HG03159 (cell line): ENCODE measurements around the gene TNNT3.
"Not testable (repeated sequence)": the region's sequence is repeated elsewhere in the genome, so short reads cannot be mapped to it uniquely, and the experiment has no call there.

Experiments used
- ATAC-seq: cut with Tn5 transposase; IDR thresholded peaks from one replicate; pipeline ENCODE4 v1.9.1; 2021; ENCODE audit warnings: mild to moderate bottlenecking, moderate library complexity; ENCODE audit not compliant: unreplicated experiment

Gene TNNT3

DNA sequence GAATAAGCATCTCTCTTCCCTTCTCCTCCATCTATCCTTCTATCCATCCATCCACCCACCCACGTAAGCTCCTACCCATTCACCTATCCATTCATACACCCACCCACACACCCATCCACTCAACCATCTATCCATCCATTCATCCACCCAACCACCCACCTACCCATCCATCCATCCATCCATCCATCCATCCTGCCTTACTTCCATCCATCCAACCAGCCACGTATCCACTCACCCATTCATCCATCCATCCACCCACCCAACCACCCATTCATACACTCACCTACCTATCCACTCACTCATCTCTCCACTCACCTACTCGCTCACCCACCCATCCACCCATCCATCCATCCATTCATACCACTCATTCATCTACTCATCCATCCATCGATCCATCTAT is 13.2 kb downstream of the TNNT3 start:
- ATAC-seq, result no peak

DNA sequence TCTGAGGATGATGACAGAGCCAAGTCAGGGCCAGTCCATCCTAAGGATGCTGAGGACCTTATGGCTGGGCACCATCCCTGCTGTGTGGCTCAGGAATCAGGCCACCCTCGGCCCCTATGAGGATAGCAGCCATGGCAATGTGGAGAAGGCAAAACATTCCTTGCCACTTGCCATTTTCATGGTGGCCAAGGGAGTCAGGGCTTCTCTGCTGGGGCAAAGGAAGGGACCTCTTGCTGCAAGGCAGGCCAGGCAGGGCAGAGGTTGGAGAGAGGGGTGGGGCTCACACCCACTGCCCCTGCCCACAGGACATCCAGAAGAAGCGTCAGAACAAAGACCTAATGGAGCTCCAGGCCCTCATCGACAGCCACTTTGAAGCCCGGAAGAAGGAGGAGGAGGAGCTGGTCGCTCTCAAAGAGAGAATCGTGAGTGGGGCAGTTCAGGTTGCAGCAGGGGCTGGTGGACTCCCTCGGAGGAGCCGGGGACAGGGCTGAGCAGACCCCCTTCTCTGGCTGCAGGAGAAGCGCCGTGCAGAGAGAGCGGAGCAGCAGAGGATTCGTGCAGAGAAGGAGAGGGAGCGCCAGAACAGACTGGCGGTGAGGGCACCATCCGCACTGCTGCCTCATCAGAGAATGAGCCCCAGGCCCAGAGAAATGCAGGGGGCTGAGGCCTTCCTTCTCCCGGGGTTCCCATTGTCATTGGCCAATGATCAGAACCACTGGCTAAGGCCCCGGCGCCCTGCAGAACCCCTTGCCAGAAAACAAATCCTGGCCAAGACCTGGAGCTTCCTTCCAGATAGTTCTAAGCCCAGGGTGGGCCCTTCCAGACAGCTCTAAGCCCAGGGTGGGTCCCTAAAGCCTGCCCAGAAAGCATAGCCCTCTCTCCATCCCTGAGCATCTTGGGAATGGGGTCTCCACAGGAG is 14.2 kb downstream of the TNNT3 start:
- no peak for ATAC-seq

DNA sequence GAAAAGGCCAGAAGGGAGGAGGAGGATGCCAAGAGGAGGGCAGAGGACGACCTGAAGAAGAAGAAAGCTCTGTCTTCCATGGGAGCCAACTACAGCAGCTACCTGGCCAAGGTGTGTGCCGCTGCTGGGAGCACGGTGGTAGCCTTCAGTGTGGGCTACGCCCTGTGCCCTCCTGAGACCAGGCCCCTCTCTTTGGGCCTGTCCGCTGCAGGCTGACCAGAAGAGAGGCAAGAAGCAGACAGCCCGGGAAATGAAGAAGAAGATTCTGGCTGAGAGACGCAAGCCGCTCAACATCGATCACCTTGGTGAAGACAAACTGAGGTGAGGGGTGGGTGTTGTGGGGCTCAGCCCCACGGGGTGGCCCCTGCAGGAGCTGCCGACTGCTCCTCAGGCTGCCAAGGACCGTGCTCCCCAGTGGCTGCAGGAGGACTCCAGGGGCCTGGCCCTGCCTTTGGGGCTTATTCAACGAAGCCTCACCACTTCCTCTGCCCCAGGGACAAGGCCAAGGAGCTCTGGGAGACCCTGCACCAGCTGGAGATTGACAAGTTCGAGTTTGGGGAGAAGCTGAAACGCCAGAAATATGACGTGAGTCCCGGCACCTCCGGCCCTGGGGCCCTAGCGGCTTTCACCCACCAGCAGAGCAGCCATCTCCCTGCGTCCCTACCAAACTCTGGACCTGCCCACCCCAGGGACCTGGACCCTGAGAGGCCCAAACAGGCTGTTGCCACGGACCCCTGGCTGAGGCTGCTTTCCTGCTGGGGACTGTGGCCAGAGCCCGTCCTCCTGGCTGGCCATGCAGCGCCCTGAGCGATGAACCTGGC is 15.0 kb downstream of the TNNT3 start:
- ATAC-seq, result no peak

DNA sequence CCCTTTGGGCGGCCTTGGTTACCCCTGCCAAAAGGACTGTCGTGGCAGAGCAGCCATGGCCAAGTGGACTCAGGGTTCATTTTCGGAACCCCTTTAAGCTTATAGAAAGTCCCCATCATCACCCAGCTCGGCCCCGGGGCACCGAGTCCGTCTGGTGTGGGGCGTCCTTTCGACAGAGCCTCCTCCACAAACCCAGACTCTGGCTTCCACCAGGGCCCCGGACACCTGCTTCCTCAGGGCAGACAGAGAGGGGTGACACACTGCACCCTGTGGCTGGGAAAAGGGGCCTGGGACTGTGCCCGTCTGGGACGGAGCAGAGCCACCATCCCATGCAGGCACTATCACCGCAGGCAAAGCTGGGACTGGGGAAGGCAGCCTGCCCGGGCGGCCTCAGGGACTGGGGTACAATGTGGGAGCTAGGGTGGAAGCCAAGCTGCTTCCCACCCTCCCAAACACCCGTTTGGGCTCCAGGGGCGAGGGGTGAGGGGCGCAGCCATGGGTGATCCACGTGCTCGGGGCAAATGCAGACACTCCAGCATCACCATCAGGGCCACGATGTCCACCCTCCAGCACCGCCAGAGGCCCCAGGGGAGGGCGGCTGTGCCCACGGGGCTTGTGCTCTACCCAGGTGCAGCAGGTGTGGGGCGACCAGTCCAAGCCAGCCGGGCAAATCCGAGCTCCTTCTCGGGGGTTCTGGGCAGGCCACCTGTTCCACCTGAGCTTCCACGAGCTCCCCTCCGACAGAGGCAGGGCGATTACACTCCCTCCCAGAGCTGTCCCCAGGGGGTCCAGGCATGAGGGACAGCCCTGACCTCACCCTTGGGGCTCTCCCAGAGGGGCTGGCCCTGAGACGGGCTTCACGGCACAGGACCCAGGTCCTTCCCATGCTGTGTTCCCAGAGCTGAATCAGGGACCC is 15.9 kb downstream of the TNNT3 start:
- ATAC-seq, result no peak

DNA sequence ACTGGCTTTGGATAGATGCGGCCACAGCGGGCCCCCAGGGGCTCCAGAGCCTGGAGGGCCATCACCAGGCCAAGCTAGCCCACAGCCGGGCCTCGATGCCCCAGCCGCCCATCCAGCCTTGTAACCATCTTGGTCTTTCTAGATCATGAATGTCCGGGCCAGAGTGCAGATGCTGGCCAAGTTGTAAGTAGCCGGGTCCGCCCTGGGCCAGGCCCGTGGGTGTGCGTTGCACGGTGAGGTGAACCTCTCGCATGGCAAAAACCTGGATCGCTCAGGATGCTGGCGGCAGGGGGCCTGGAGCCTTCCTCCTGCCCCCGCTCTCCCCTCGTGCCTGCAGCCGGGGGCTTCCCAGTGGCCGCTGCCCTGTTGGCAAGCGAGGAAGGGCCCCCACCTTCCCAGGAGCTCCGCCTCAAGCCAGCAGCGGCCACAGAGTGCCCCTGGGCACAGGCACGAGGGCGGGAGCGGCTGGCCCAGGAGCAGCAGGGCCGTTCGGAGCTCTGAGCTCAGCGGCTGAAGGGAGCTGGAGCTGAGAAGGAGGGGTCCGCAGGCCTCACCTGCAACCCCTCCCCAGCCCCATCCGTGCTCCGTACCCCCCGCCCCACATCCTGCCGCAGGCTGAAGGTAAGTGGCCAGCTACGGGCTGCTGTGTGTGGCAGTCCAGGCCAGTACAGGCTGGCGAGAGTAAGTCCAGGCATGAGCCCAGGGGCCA is 16.7 kb downstream of the TNNT3 start:
- no peak for ATAC-seq

DNA sequence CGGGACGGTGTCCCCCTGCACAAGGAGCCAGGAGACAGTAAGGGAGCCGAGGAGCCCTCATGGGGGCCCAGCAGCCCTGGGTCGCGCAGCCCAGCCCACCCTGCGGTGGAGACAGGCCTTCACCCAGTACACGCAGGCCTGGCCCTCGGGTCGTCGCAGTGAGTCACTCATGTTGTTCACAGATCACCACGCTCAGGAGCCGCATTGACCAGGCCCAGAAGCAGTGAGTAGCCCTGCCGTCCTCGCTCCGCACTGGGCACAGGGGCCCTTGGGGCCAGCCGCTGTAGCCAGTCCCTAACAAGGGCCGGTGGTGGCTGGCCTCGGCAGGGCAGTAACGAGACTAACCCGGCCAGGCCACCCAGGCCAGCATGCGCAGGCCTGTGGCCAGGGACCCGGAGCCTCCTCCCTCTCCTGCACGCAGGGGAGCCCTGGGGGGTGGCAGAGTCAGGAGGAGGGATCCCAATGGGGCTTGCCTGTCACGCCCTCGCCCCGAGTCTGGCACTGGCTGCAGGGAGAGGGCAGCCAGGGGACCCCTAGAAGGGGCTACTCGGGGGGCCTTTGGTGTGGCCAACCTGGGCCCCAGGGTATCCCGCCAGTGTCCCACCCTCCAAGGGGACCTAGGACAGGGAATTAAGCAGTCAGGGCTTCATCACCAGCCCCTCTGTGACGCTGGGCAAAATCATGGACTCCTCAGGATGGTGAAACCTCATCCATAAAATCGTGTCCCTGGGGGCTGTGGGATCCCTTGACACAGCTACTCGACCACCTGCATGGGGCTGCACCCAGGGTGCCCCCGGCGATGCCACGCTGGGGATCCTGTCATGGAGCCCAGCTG is 17.5 kb downstream of the TNNT3 start:
- ATAC-seq, result no peak

DNA sequence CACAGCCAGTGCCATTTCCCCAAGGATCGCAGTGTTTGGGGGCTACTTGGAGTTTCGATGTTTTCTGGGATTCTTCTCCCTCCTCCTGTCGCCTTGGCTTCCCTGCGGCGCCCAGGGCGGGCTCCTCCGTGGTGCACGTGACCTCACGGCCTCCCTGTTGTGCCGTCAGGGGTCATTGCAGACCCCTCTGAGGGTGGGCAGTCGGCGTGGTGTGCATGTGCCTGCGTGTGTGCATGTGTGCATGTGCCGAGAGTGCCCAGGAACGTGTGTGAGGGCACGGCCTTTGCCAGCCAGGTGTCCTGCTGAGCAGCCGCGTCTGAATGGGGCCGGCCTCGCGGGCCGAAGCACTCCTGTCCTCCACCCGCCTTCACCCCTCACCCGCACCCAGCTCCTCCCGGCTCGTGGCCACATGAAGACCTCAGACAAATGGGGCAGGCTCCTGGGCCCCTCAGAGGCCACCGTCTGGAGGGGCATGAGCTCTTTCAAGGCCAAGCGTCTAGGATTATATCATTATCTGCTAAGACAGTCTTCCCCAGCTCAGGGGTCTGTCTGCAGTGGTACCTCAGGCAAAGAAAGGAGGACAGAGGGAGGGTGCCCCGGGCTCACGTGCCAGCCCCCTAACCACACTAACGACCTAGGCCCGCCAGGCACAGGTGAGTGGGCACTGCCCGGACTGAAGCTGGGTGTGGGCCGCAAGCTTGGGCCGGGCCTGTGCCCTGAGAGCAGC is 18.3 kb downstream of the TNNT3 start:
- ATAC-seq, result no peak

DNA sequence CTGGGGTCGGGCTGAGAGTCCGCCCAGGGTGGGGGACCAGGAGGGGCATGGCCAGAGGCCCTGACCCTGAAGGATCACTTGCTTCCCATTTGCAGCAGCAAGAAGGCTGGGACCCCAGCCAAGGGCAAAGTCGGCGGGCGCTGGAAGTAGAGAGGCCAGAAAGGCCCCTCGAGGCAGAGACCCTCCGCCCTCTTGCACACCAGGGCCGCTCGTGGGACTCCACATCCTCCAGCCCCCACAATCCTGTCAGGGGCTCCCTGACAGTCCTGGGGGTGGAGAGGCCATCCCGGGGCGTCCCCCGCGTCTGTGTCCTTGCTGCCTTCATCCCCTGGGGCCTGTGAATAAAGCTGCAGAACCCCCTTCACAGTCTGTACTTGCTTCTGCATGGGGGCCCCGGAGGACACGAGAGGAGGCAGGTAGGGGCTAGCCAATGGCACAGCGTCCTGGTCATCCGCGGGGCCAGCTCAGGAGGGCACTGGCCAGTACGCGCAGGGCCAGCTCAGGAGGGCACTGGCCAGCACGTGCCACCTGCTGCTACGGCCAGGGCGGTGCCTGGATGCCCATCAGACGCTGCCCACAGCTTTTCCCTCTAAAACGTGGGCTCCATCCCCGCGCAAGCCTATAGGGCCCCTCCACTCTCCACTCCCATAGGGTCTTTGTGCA is 19.0 kb downstream of the TNNT3 start:
- ATAC-seq, result no peak

DNA sequence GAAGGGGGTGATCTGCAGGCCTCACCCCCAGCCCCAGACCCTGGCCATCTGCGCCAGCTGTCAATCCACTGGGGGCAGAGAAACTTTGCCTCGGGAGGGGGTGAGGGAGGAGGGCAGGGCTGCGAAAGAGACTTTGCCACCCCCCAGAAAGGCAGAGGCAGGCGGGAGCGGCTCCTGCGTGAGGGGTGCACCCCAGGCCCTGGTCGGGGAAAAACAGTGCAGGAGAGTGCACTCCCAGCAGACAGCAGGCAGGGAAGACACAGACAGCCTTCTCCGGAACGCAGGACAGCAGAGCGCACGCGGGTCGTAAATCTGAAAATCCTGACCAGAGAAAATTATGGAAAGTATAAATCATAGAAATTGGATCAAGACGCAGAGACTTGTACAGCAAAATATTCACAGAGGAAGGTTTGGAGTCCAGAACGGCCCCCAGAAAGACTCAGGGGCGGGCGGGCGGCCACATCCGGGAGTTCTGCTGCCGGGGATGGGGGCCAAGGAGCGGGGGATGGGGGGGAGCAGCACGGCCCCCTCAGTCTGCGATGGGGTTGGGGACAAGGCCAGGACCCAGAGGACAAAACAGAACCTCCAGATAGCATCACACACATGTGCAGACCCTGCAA is 19.6 kb downstream of the TNNT3 start:
- no peak for ATAC-seq

DNA sequence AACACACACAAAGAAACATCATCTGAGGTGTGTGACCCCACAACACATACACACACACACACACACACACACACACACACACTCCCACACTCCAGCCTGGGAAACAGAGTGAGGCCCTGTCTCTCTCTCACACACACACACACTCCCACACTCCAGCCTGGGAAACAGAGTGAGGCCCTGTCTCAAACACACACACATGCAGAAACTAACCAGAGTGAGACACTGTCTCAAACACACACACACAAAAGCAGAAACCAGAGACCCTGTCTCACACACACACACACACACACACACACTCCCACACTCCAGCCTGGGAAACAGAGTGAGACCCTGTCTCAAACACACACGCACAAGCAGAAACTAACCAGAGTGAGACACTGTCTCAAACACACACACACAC is 20.3 kb downstream of the TNNT3 start:
- not testable (repeated sequence) for ATAC-seq

DNA sequence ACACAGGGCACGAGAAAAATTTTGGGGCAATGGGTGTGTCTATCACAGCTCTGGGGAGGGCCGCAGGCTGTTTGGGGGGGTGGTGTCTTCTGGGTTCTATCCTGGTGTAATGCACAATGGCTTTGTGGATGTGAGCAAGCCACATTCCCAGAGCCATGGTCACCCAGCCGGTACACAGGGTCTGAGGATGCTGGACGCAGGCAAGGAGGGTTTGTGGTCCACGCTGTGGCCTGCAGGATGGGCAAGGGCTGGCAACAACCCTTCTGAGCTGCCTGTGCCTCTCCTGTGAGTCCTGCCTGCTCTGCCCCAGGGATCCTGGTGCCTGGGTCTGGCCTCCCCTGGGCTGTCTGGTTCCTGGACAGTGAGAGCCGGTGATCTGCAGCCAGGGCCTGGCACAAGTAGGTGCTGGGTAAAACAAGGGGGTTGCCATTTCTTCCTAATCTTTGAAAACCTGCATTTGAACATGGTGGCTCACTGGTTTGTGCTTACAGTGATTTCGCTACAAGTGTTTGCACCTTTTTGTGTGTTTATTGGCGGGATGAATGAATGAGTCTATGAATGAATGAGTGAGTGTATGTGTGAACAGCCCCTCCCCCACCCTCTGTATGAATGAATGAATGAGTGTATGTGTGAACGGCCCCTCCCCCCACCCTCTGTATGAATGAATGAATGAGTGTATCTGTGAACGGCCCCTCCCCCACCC is 23.2 kb downstream of the TNNT3 start:
- no peak for ATAC-seq

DNA sequence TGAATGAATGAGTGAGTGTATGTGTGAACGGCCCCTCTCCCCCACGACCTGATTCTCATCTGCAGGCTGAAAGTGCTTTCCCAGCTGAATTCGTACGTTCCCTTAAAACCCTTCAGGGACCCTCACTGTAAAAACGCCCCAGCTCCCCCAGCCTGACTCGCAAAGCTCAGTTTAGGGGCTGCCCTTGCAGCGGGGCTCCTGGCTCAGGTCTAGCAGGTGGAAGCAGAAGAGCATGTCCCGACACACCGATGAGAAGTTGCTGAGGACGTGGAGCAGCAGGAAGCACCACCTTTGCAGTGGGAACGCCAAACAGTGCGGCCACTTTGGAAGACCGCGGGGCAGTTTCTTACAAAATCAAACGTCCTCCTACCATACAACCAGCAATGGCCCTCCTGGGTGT is 24.1 kb downstream of the TNNT3 start:
- no peak for ATAC-seq

DNA sequence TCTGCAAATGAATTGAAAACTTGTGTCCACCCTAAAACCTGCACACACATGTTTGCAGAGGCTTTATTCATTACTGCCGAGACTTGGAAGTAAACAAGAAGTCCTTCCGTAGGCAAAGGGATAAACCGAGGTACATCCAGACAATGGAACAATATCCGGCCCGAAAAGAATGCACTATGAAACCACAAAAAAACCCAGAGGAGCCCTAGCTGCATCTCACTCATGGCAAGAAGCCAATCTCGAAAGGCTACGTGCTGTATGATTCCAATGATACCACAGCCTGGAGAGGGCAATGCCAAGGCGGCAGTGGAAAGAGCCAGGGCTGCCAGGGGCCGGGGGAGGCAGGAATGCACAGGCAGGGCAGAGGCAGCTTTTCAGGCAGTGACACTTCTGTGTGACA is 24.5 kb downstream of the TNNT3 start:
- ATAC-seq, result no peak

DNA sequence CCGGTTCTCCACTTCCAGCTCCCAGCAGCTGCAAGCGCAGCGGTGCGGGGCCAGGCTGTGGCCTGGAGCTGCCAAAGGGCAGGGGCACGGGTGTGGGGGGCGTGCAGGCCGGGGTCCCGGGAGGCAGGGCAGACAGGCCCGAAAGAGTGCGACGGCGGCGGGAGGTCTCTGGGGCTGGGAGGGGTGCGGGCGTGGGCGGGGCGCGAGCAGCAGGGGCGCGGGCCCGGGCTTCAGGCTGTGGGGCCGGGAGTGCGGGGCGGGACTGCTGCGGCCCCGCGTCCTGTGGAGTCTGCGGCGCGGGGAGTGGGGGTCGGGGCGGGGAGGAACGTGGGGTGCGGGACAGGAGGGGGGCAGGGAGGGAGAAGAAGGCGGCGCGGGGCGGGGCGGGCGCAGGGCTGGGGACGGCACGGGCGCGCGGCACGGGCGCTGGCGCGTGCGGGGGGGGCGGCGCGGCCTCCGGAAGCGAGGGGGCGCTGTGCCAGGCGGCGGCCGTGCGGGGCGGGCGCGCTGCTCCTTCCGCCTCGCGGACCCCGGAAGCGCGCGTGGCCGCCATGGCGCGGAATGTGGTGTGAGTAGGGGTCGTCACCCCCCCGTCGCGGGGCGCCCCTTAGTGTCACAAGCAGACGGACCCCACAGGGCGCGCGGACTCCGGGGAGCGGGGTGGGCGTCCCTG is 27.4 kb downstream of the TNNT3 start, which contains the start of gene MRPL23:
TSS of gene MRPL23 (plus strand) at position 521 of the 673 bp plus-strand sequence. CDS start at position 552, 31 bp downstream.
- no peak for ATAC-seq

DNA sequence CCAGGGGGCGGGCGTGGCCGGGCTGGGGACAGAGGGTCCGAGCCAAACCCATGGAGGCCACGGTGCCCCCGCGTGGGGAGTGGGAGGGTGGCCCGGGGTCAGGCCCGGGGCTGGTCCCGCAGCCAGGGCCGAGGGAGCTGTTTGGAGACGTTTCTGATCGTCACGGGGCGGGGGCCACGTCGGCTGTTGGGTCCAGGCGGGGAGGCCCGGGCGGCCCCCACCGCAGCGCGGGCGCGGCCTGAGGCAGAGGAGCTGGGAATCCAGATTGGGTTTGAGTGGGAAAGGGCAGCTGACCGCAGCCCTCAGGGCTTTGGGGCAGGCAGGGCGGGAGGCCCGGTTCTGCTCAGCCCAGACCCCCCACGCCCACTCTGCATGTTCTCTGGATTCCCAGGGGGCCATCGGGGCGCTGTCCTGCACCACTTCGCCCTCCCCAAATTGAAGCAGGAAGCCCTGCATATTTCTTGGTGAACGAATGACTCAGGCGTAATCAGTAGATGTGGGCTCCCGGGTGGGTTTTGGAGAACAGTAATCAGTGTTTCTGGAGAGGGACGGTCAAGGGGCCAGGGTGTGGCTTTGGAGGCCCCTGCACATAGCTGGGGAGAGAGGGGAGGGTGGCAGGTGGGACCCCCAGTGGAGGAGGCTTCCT is 28.2 kb downstream of the TNNT3 start:
- no peak for ATAC-seq

DNA sequence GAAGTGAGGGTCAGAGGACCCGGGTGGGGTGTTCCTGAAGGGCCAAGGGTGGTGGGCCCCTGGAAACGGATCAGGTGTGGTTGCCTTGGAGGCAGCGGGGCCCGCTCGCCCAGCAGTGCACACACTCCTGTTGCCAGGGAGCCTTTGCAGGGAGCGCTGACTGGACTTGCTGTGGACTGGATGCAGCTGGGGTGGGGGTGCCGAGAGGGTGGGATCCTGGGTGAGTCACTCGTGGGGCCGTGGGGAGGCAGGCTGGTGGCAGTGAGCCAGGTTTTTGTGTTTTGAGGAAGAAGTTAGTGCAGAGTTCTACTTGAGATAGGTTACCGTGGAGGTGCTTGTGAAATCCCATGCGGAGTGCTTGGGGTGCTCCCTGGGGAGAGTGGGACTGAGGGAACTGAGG is 28.9 kb downstream of the TNNT3 start:
- no peak for ATAC-seq
